ENCODE data around the gene RBM11.
"Not testable (repeated sequence)": the region's sequence is repeated elsewhere in the genome, so short reads cannot be mapped to it uniquely, and the experiment has no call there.

RBM11 gene

GRCh38 chr21:14215971-14216641 lies at the start of gene RBM11:
Gene RBM11 (plus strand): TSS chr21:14216157. CDS start chr21:14216187, 30 bp downstream.
- DNase-seq, result peak; percentile 42

- DNase-seq, result not testable (repeated sequence)
Measured at GRCh38 chr21:14166463-14167223, 49.3 kb upstream of the RBM11 start.

DNA sequence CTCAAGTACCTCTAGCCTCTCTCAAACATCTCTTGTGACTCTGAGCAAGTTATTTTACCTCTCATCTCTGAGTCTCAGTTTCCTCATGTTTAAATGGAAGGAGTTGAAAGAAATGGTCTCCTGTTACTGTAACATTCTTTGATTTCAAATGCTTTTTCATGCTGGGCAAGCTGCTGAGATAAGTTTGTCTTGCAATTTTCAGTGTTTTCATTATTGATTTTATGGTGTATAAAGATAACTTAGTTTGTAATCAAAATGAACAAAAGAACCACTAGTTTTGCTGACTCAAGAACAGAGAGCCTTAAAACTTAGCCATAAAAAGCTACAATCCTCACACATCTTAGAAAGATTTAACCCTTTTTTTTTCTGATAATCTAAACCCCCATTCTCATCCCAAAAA lies 9.7 kb upstream of the RBM11 start:
- no peak for DNase-seq

GRCh38 chr21:14210738-14211137 lies 5.2 kb upstream of the RBM11 start, which contains the start of gene LIPI:
Gene LIPI (minus strand): TSS chr21:14210955. CDS start chr21:14210845, 110 bp downstream.
- no peak for DNase-seq

DNA sequence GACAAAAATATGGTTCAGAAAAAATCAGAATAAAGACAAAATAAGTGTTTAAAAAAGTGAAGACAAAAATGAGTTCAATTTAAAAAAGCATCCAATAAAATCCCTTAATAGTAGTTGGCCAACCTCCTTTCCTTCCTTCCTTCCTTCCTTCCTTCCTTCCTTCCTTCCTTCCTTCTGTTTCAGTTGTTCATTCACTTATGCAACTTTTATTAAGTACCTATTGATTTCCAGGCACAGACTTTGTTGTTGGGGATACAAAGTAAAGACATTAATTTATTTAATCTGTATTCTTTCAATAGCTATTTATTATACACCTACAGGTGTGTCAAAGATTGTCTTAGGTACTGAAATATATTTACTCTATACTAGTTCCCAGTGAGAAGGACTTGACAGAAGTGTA lies 2.8 kb upstream of the RBM11 start:
- no peak for DNase-seq

DNA sequence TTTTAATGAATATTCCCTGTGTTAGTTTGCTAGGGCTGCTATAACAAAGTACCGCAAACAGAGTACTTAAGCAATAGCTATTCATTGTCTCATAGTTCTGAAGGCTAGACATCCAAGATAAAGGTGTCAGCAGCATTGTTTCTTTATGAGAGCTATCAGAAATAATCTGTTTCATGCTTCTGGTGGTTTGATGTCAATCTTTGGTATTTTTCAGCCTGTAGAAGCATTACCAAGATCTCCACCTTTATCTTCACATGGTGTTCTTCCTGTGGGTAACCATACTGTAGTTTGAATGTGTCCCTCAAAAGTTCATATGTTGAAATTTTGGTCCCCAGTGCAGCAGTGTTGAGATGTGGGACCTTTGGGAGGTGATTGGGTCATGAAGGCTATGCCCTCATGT lies 7.4 kb downstream of the RBM11 start:
- no peak for DNase-seq

- DNase-seq, result no peak
Measured at GRCh38 chr21:14229399-14229798, 13.4 kb downstream of the RBM11 start.

DNA sequence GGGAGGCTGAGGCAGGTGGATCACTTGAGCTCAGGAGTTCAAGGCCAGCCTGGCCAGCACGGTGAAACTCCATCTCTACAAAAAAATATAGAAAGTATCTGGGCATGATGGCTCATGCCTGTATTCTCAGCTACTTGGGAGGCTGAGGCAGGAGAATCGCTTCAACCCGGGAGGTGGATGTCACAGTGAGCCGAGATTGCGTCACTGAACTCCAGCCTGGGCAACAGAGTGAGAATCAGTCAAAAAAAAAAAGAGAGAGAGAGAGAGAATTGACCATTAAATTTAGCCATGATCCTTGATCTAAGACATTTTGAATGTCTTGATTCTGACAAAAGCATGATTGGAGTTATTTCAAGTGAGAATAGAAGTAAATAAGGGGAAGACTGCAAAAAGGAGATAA lies 19.1 kb downstream of the RBM11 start:
- DNase-seq, result no peak

GRCh38 chr21:14236180-14236579 lies 20.2 kb downstream of the RBM11 start:
- DNase-seq, result no peak

DNA sequence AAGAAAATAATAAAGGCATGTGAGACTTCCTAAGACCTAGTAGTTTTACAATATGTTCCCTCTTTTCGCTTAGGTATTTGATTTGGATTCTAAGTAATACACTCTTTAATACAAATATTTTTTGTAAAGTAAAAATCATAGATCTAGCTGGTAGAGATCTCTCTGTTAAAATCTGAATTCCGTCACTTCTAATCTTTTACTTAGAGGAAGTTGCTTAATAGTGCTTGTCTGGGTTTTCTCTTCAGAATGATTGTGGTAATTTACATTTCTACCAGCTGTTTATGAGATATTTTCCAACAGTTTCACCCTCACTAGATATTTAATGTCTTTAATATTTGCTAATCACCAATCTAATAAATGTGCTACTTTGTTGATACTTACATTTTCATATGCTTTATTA lies 23.3 kb downstream of the RBM11 start:
- DNase-seq, result no peak

GRCh38 chr21:14241297-14241696 lies 25.3 kb downstream of the RBM11 start:
- DNase-seq, result no peak

- DNase-seq, result no peak
Measured at GRCh38 chr21:14243461-14243860, 27.5 kb downstream of the RBM11 start.

- no peak for DNase-seq
Measured at GRCh38 chr21:14243874-14244273, 27.9 kb downstream of the RBM11 start.

- no peak for DNase-seq
Measured at GRCh38 chr21:14244911-14245310, 29.0 kb downstream of the RBM11 start.

GRCh38 chr21:14245711-14246110 lies 29.8 kb downstream of the RBM11 start:
- DNase-seq, result no peak

DNA sequence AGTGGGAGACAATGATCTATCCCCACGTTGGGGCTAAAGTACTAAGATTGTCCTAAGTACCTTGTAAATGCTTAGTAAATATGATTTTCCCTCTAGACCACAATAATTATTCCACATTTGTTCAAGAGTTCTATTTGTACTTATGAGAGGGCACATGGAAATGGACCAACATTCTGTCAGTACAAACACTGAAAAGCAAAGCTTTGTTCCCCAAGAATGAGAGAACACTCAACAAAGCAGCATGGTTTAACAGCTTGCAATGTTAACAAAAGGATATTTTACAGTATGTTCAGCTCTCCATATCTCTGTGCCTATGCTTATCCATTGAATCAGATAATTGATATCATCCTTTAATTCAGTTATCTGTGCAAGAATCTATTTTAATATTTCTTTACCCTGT lies 35.4 kb downstream of the RBM11 start:
- DNase-seq, result no peak

DNA sequence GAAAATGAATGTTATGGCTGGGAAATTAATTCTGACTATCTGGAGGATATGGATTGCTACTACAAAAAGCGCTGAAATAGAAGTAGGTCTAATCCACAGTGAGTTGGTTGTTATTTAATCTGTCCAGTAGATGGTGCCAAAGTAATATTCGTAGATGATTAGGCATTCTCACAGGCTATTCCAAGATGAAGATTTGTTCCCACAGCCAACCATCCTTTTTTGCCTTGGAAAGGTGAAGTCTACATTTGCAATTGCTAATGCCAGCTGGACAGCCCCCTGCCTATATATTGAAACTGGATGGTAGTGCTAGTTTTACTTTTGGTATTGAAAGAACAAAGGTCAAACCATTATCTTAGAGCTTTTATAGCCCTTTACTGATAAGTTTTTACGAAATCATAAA lies 43.8 kb downstream of the RBM11 start:
- DNase-seq, result no peak

DNA sequence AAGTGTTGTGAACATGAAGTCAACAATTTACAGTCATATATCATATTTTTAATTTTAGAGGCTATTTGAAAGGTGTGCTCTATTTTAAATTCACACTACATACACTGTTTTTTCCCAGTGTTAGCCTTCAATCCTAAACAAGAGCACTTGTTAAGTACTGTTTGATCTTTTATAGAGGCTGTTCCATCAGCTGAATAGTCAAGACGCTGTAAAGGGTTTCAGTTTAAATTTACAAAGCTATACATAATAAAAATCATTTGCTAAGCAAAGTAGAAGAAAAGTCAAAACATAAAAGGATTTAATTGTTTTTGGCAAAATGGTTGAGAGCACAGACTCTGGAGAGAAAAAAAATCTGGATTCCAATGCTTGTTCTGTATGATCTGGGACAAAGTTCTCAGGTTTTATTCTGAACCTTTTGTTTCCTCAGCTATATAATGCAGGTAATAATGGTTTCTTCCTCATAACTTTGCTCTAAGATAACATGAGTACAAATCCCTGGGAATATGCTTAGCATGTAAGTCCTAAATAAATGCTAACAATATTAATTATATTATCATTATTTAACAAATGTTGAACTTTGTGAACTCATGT lies 44.3 kb downstream of the RBM11 start:
- DNase-seq, result no peak

DNA sequence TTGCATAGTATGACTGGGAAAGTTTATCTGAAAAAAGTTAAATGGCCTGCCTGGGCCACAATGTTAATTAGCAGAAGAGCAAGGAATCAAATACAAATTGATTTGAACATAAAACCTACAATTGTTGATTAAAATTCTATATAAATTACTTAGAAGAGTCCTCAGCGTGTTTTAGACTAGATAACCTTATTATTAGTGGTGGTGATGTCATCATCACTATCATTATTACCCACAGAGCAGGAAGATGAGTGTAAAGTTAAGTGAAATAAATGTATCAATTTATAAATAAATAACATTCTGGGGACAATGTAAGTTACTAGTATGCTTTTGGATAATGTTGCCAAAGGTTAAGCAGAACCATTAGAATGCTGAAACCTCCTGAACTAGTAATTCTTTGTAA lies 46.1 kb downstream of the RBM11 start:
- no peak for DNase-seq

- DNase-seq, result no peak
Measured at GRCh38 chr21:14263879-14264278, 47.9 kb downstream of the RBM11 start.

DNA sequence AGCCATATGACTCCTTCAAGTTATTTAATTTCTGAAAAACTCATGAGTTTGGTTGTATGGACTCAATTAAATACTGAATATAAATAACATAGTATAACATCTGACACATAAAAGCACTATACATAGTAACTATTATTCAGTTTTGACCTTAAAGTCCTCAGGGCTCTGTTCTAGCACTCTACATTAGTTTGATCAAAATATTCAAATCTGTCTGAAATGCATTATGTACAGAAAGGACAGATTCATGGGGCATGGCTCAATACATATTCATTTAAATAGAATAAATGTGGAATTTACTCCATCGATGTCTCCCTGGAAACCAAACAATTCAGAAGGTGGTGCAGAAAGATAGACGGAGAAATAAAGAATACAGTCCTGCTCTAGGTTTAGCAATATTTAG lies 49.1 kb downstream of the RBM11 start:
- DNase-seq, result no peak

GRCh38 chr21:14267076-14267475 lies 51.1 kb downstream of the RBM11 start:
- DNase-seq, result no peak

GRCh38 chr21:14270631-14271030 lies 54.7 kb downstream of the RBM11 start:
- DNase-seq, result no peak

- DNase-seq, result no peak
Measured at GRCh38 chr21:14271053-14271452, 55.1 kb downstream of the RBM11 start.
